HCEC 1CT (cell line): ENCODE data around the gene RSPRY1.

ENCODE experiments used
- DNase-seq: peaks from one replicate; pipeline ENCODE4 v3.0.0-alpha.2; 2017

RSPRY1 gene

GRCh38 chr16:57185945-57186871 is at the start of gene RSPRY1, which contains the start of gene PSME3IP1:
TSS of gene RSPRY1 (plus strand) at chr16:57186329. CDS start at chr16:57204659, 18,330 bp downstream.
TSS of gene PSME3IP1 (minus strand) at chr16:57186039. CDS start at chr16:57173854, 12,185 bp downstream.
- peak; percentile 99 for DNase-seq

- DNase-seq: no peak
Observed at GRCh38 chr16:57137043-57137442, 49.1 kb upstream of the RSPRY1 start.

GRCh38 chr16:57137566-57138273 is 48.4 kb upstream of the RSPRY1 start:
- no peak for DNase-seq

GRCh38 chr16:57138281-57138935 is 47.7 kb upstream of the RSPRY1 start:
- DNase-seq: no peak

GRCh38 chr16:57140931-57141668 is 45.0 kb upstream of the RSPRY1 start:
- DNase-seq: no peak

GRCh38 chr16:57141822-57142631 is 44.1 kb upstream of the RSPRY1 start:
- no peak for DNase-seq

GRCh38 chr16:57143149-57143921 is 42.8 kb upstream of the RSPRY1 start:
- no peak for DNase-seq

- no peak for DNase-seq
Observed at GRCh38 chr16:57144027-57144426, 42.1 kb upstream of the RSPRY1 start.

- DNase-seq: no peak
Observed at GRCh38 chr16:57145046-57146021, 40.8 kb upstream of the RSPRY1 start.

GRCh38 chr16:57146040-57146647 is 40.0 kb upstream of the RSPRY1 start:
- DNase-seq: no peak

GRCh38 chr16:57146735-57147134 is 39.4 kb upstream of the RSPRY1 start:
- DNase-seq: no peak

- no peak for DNase-seq
Observed at GRCh38 chr16:57147381-57148221, 38.5 kb upstream of the RSPRY1 start.

GRCh38 chr16:57148481-57148880 is 37.6 kb upstream of the RSPRY1 start:
- DNase-seq: no peak

GRCh38 chr16:57149391-57149790 is 36.7 kb upstream of the RSPRY1 start:
- DNase-seq: no peak

GRCh38 chr16:57150682-57151330 is 35.3 kb upstream of the RSPRY1 start:
- DNase-seq: no peak

- DNase-seq: no peak
Observed at GRCh38 chr16:57151369-57151768, 34.8 kb upstream of the RSPRY1 start.
